HepG2 (cell line): ENCODE data around the gene CEP104. TPM values are rescaled to one million over a fixed set of nuclear protein-coding genes. Genes with fewer than 3 reads are reported as not detected.

Source experiments
- DPF2 ChIP-seq: sonication (generic); formaldehyde crosslinking; IDR thresholded peaks from 2 replicates; pipeline ENCODE4 v1.4.0; 2020; ENCODE audit warnings: mild to moderate bottlenecking, low read depth, missing genetic modification reagents, borderline replicate concordance
- HOXA9 ChIP-seq: sonication (generic); formaldehyde crosslinking; IDR thresholded peaks from 2 replicates; pipeline ENCODE4 v1.8.1; 2022; ENCODE audit warnings: missing genetic modification reagents, mild to moderate bottlenecking, moderate library complexity, borderline replicate concordance
- HOXD1 ChIP-seq: sonication (generic); formaldehyde crosslinking; IDR thresholded peaks from 2 replicates; pipeline ENCODE4 v1.5.0; 2020; ENCODE audit warnings: missing genetic modification reagents
- MLLT10 ChIP-seq: sonication (generic); formaldehyde crosslinking; IDR thresholded peaks from 2 replicates; pipeline ENCODE4 v1.4.0; 2020; ENCODE audit warnings: missing genetic modification reagents
- NFE2L1 ChIP-seq: sonication (generic); formaldehyde crosslinking; IDR thresholded peaks from 2 replicates; pipeline ENCODE4 v1.4.0; 2020; ENCODE audit warnings: missing genetic modification reagents, mild to moderate bottlenecking, borderline replicate concordance
- NPAS2 ChIP-seq: sonication (generic); formaldehyde crosslinking; IDR thresholded peaks from 2 replicates; pipeline ENCODE4 v1.8.0; 2022; ENCODE audit warnings: mild to moderate bottlenecking, missing genetic modification reagents, borderline replicate concordance
- RFXANK ChIP-seq: IDR thresholded peaks from 2 replicates; pipeline ENCODE4 v1.6.1; 2016
- ZBTB1 ChIP-seq: sonication (generic); formaldehyde crosslinking; IDR thresholded peaks from 2 replicates; pipeline ENCODE4 v1.4.0; 2020; ENCODE audit warnings: missing genetic modification reagents, borderline replicate concordance
- ZNF296 ChIP-seq: sonication (generic); formaldehyde crosslinking; conservative IDR thresholded peaks from 2 replicates; pipeline ENCODE4 v1.5.0; 2020; ENCODE audit warnings: mild to moderate bottlenecking, missing genetic modification reagents
- ZNF354B ChIP-seq: sonication (generic); formaldehyde crosslinking; IDR thresholded peaks from 2 replicates; pipeline ENCODE4 v1.8.0; 2022; ENCODE audit warnings: mild to moderate bottlenecking, missing genetic modification reagents
- ZNF564 ChIP-seq: sonication (generic); formaldehyde crosslinking; IDR thresholded peaks from 2 replicates; pipeline ENCODE4 v1.8.1; 2023; ENCODE audit warnings: mild to moderate bottlenecking, missing genetic modification reagents
- ZNF616 ChIP-seq: sonication (generic); formaldehyde crosslinking; IDR thresholded peaks from 2 replicates; pipeline ENCODE4 v1.5.0; 2020; ENCODE audit warnings: low read depth, mild to moderate bottlenecking, missing genetic modification reagents
- ZNF713 ChIP-seq: sonication (generic); formaldehyde crosslinking; IDR thresholded peaks from 2 replicates; pipeline ENCODE4 v1.4.0; 2020; ENCODE audit warnings: mild to moderate bottlenecking, missing genetic modification reagents
- ZNF720 ChIP-seq: sonication (generic); formaldehyde crosslinking; IDR thresholded peaks from 2 replicates; pipeline ENCODE4 v1.4.0; 2020; ENCODE audit warnings: missing genetic modification reagents
- ZNF781 ChIP-seq: sonication (generic); formaldehyde crosslinking; IDR thresholded peaks from 2 replicates; pipeline ENCODE4 v1.5.1; 2020; ENCODE audit warnings: borderline replicate concordance, mild to moderate bottlenecking, missing genetic modification reagents; ENCODE audit errors: not compliant biosample characterization
- polyA plus RNA-seq, 8 experiments: library from polyadenylated mRNA; depleted of rRNA in 3 of 8; stranded (reverse) in 7 of 8; unstranded in 1 of 8; fragments of >200 nt; fragmentation: Illumina TruSeq in 4 of 8; extraction: Trizol in 4 of 8; gene quantifications; 2 replicates each; pipeline versions ENCODE4 v1.2.1 to v1.2.3, GENCODE V29; 2011 to 2016; ENCODE audit warnings: low read depth in 4 of 8, missing spikeins in 1 of 8, mixed read lengths in 1 of 8; ENCODE audit not compliant: insufficient read depth in 1 of 8
- total RNA-seq, 5 experiments: library from RNA; depleted of rRNA; stranded (reverse); fragments of >200 nt; fragmentation: Illumina TruSeq; extraction: Trizol; gene quantifications; 2 replicates each; pipeline ENCODE4 v1.2.3, GENCODE V29; 2016; ENCODE audit warnings: low read depth in 1 of 5
- TF ChIP-seq, protein P1 (sequence below): sonication (generic); formaldehyde crosslinking; IDR thresholded peaks from 2 replicates; pipeline ENCODE4 v1.5.0; 2020; ENCODE audit warnings: mild to moderate bottlenecking, missing genetic modification reagents, borderline replicate concordance
- TF ChIP-seq, protein P2 (sequence below): sonication (generic); formaldehyde crosslinking; IDR thresholded peaks from 2 replicates; pipeline ENCODE4 v1.5.1; 2020; ENCODE audit warnings: mild to moderate bottlenecking, missing genetic modification reagents
- TF ChIP-seq, protein P3 (sequence below): IDR thresholded peaks from 2 replicates; pipeline ENCODE4 v1.6.1; 2016; ENCODE audit warnings: low read depth, borderline replicate concordance

The CEP104 gene
- total and polyA plus RNA-seq, 2 of the 13 experiments (the other 11 are each of a cell fraction or from before 2014, with no cell fraction given), result 20.4 to 30.1 TPM

DNA sequence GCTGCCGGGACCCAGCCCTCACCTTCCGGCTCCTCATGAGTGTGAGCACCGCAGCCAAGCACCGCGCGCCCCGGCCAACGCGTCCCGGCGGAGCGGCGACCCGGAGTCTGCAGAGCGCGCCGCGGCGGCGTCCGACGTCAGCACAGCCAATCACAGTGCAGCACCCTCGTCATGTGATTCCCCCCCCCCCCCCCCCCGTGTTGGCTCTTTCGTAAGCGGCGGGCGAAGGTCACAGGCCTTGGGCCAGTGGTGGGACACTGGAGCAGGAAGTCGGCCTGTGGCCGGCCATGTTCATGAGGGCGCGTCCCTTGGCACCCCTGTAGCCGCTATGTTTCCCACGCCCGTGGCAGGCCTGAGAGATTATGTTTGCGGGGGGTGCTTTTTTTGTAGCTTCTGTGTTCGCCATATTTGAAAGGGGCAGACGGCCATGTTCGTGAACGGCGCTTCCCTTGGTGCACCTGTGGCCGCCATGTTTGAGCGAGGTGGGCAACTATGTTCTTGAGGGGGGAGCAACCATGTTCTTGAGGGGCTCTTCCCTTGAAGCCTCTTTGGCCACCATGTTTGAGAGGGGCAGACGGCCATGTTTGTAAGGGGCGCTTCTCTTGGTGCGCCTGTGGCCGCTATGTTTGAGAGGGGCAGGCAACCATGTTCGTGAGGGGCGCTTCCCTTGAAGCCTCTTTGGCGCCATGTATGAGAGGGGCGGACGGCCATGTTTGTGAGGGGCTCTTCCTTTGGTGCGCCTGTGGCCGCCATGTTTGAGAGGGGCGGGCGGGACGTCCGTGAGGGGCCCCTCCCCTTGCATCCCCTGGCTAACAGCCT, 43.3 kb upstream of the CEP104 start, which contains the start of gene C1orf174 (continued):
- TF ChIP-seq ZNF616, result peak; percentile 73; the same call in 1 of the 2 replicates
- no peak for TF ChIP-seq NPAS2 (CRISPR knock-in tag)
- no peak for TF ChIP-seq MLLT10 (CRISPR knock-in tag)
- TF ChIP-seq ZNF296 (CRISPR knock-in tag), result 0 out of 2 replicates have a peak, but pooled peaks have one; percentile 10
- TF ChIP-seq ZNF713 (CRISPR knock-in tag), result no peak
- no peak for TF ChIP-seq ZNF781 (CRISPR knock-in tag)
- no peak for TF ChIP-seq ZBTB1 (CRISPR knock-in tag)
- TF ChIP-seq HOXA9 (CRISPR knock-in tag), result peak; percentile 61; the same call in 1 of the 2 replicates
- TF ChIP-seq NFE2L1 (CRISPR knock-in tag), result no peak
- TF ChIP-seq RFXANK (CRISPR knock-in tag), result no peak
- TF ChIP-seq, protein P1, sequence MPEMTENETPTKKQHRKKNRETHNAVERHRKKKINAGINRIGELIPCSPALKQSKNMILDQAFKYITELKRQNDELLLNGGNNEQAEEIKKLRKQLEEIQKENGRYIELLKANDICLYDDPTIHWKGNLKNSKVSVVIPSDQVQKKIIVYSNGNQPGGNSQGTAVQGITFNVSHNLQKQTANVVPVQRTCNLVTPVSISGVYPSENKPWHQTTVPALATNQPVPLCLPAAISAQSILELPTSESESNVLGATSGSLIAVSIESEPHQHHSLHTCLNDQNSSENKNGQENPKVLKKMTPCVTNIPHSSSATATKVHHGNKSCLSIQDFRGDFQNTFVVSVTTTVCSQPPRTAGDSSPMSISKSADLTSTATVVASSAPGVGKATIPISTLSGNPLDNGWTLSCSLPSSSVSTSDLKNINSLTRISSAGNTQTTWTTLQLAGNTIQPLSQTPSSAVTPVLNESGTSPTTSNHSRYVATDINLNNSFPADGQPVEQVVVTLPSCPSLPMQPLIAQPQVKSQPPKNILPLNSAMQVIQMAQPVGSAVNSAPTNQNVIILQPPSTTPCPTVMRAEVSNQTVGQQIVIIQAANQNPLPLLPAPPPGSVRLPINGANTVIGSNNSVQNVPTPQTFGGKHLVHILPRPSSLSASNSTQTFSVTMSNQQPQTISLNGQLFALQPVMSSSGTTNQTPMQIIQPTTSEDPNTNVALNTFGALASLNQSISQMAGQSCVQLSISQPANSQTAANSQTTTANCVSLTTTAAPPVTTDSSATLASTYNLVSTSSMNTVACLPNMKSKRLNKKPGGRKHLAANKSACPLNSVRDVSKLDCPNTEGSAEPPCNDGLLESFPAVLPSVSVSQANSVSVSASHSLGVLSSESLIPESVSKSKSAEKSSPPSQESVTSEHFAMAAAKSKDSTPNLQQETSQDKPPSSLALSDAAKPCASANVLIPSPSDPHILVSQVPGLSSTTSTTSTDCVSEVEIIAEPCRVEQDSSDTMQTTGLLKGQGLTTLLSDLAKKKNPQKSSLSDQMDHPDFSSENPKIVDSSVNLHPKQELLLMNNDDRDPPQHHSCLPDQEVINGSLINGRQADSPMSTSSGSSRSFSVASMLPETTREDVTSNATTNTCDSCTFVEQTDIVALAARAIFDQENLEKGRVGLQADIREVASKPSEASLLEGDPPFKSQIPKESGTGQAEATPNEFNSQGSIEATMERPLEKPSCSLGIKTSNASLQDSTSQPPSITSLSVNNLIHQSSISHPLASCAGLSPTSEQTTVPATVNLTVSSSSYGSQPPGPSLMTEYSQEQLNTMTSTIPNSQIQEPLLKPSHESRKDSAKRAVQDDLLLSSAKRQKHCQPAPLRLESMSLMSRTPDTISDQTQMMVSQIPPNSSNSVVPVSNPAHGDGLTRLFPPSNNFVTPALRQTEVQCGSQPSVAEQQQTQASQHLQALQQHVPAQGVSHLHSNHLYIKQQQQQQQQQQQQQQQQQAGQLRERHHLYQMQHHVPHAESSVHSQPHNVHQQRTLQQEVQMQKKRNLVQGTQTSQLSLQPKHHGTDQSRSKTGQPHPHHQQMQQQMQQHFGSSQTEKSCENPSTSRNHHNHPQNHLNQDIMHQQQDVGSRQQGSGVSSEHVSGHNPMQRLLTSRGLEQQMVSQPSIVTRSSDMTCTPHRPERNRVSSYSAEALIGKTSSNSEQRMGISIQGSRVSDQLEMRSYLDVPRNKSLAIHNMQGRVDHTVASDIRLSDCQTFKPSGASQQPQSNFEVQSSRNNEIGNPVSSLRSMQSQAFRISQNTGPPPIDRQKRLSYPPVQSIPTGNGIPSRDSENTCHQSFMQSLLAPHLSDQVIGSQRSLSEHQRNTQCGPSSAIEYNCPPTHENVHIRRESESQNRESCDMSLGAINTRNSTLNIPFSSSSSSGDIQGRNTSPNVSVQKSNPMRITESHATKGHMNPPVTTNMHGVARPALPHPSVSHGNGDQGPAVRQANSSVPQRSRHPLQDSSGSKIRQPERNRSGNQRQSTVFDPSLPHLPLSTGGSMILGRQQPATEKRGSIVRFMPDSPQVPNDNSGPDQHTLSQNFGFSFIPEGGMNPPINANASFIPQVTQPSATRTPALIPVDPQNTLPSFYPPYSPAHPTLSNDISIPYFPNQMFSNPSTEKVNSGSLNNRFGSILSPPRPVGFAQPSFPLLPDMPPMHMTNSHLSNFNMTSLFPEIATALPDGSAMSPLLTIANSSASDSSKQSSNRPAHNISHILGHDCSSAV, result no peak
- TF ChIP-seq, protein P2, sequence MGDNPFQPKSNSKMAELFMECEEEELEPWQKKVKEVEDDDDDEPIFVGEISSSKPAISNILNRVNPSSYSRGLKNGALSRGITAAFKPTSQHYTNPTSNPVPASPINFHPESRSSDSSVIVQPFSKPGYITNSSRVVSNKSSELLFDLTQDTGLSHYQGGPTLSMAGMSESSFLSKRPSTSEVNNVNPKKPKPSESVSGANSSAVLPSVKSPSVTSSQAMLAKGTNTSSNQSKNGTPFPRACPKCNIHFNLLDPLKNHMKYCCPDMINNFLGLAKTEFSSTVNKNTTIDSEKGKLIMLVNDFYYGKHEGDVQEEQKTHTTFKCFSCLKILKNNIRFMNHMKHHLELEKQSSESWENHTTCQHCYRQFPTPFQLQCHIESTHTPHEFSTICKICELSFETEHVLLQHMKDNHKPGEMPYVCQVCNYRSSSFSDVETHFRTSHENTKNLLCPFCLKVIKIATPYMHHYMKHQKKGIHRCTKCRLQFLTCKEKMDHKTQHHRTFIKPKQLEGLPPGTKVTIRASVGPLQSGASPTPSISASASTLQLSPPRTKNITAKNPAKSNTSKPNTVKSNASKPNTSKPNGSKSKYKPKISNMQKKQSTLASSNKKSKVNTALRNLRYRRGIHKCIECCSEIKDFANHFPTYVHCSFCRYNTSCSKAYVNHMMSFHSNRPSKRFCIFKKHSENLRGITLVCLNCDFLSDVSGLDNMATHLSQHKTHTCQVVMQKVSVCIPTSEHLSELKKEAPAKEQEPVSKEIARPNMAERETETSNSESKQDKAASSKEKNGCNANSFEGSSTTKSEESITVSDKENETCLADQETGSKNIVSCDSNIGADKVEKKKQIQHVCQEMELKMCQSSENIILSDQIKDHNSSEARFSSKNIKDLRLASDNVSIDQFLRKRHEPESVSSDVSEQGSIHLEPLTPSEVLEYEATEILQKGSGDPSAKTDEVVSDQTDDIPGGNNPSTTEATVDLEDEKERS, result no peak
- TF ChIP-seq ZNF720, result no peak
- TF ChIP-seq, protein P3, sequence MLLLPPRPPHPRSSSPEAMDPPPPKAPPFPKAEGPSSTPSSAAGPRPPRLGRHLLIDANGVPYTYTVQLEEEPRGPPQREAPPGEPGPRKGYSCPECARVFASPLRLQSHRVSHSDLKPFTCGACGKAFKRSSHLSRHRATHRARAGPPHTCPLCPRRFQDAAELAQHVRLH (CRISPR knock-in tag), result no peak
- TF ChIP-seq HOXD1 (CRISPR knock-in tag), result no peak
- peak; percentile 63 for TF ChIP-seq ZNF564 (CRISPR knock-in tag)
- TF ChIP-seq DPF2 (CRISPR knock-in tag), result no peak
- TF ChIP-seq ZNF354B (CRISPR knock-in tag), result peak; percentile 80; the same call in 1 of the 2 replicates
